GM12878 (cell line): ENCODE data around the gene DNAH1. TPM values are rescaled to one million over a fixed set of nuclear protein-coding genes. Genes with fewer than 3 reads are reported as not detected.

ENCODE experiments used
- ATAC-seq: fragments of 200-7000 bp; cut with Tn5 transposase; 3 replicates; pipeline ENCODE4 v1.9.1; 2020; ENCODE audit warnings: mild to moderate bottlenecking, moderate library complexity
- BruUV-seq: library from RNA; stranded (reverse); fragments of 400-500 nt; replicated peaks from 2 replicates; lab custom pipeline; 2021; lab: Mats Ljungman, UMichigan
- CTCF ChIA-PET: fragments of 300-600 bp; sonication (Branson Sonifier 250); formaldehyde crosslinking; extraction: SDS; loops from one replicate; lab custom pipeline; 2021; ENCODE audit warnings: inconsistent platforms; lab: Yijun Ruan, JAX
- POLR2A ChIA-PET: fragments of 350-600 bp; formaldehyde crosslinking; extraction: SDS; loops from one replicate; lab custom pipeline; 2021; ENCODE audit warnings: inconsistent platforms; lab: Charles Lee
- RAD21 ChIA-PET: fragments of 300-600 bp; sonication (Branson Sonifier 250); formaldehyde crosslinking; loops from one replicate; lab custom pipeline; 2023; ENCODE audit warnings: antibody characterized with exemption; ENCODE audit not compliant: unreplicated experiment; lab: Charles Lee
- SMC1A ChIA-PET: fragments of 300-600 bp; sonication (Branson Sonifier 250); formaldehyde crosslinking; loops from one replicate; lab custom pipeline; 2023; ENCODE audit not compliant: unreplicated experiment, uncharacterized antibody; lab: Charles Lee
- DNase-seq: peaks from one replicate; pipeline ENCODE4 v3.0.0-alpha.2; 2011; ENCODE audit warnings: low read depth, low spot score
- FAIRE-seq: peaks from 3 replicates; lab custom pipeline; 2011; peaks lifted over from hg19 to GRCh38; lab: Jason Lieb, UNC
- H2AFZ ChIP-seq: 2 replicates; pipeline ENCODE4 v1.6.0; 2011; ENCODE audit warnings: low read depth, low read length, control low read depth; ENCODE audit not compliant: control insufficient read depth
- H3K27ac ChIP-seq: 2 replicates; pipeline ENCODE4 v1.5.1; 2011; ENCODE audit warnings: control low read depth; ENCODE audit not compliant: control insufficient read depth, insufficient read depth
- H3K27me3 ChIP-seq, 2 experiments: replicated peaks in 1 of 2; 2 replicates each; pipeline versions ENCODE4 v1.6.0 to v1.6.1; 2011; ENCODE audit warnings: low read length in 1 of 2; ENCODE audit not compliant: control insufficient read depth in 2 of 2, insufficient read depth in 2 of 2
- H3K36me3 ChIP-seq, 2 experiments: 2 replicates each; pipeline ENCODE4 v1.5.1; 2011; ENCODE audit warnings: low read length in 1 of 2; ENCODE audit not compliant: control insufficient read depth in 2 of 2, insufficient read depth in 2 of 2
- H3K4me1 ChIP-seq: 2 replicates; pipeline ENCODE4 v1.6.1; 2011; ENCODE audit warnings: mild to moderate bottlenecking, low read length, moderate library complexity, mixed read lengths; ENCODE audit not compliant: control insufficient read depth, insufficient read depth
- H3K4me2 ChIP-seq: 2 replicates; pipeline ENCODE4 v1.6.0; 2011; ENCODE audit warnings: control low read depth; ENCODE audit not compliant: control insufficient read depth, insufficient read depth
- H3K4me3 ChIP-seq: fragments of 200-600 bp; sonication (generic); 2 replicates; pipeline ENCODE4 v1.5.1; 2016
- H3K79me2 ChIP-seq: 2 replicates; pipeline ENCODE4 v1.6.0; 2011; ENCODE audit warnings: low read length; ENCODE audit not compliant: control insufficient read depth, insufficient read depth
- H3K9ac ChIP-seq: 2 replicates; pipeline ENCODE4 v1.8.0; 2011; ENCODE audit warnings: low read length, control low read depth, mixed read lengths; ENCODE audit not compliant: control insufficient read depth, insufficient read depth
- H3K9me3 ChIP-seq: replicated peaks from 3 replicates; pipeline ENCODE4 v1.5.1; 2011; ENCODE audit warnings: mild to moderate bottlenecking, low read length; ENCODE audit not compliant: control insufficient read depth, insufficient read depth
- H4K20me1 ChIP-seq: 2 replicates; pipeline ENCODE4 v1.6.0; 2011; ENCODE audit not compliant: control insufficient read depth, insufficient read depth
- PML ChIP-seq: IDR thresholded peaks from 2 replicates; pipeline ENCODE4 v1.6.1; 2012; ENCODE audit warnings: low read length, inconsistent platforms
- POLR2A ChIP-seq: IDR thresholded peaks from 2 replicates; pipeline ENCODE4 v1.6.1; 2011; ENCODE audit warnings: low read depth, mild to moderate bottlenecking, low read length
- RELA ChIP-seq: fragments of 450-650 bp; IDR thresholded peaks from 2 replicates; pipeline ENCODE4 v1.8.0; 2014; ENCODE audit warnings: borderline replicate concordance; ENCODE audit not compliant: partially characterized antibody
- SREBF1 ChIP-seq: IDR thresholded peaks from 2 replicates; pipeline ENCODE4 v1.6.1; 2012; ENCODE audit warnings: mild to moderate bottlenecking, low read length
- TCF7 ChIP-seq: IDR thresholded peaks from 2 replicates; pipeline ENCODE4 v1.6.1; 2014; ENCODE audit warnings: antibody characterized with exemption, borderline replicate concordance
- YBX1 ChIP-seq: fragments of 450-650 bp; IDR thresholded peaks from 2 replicates; pipeline ENCODE4 v1.6.1; 2016; ENCODE audit warnings: antibody characterized with exemption
- ZSCAN29 ChIP-seq: fragments of 450-650 bp; IDR thresholded peaks from 2 replicates; pipeline ENCODE4 v1.6.1; 2017; ENCODE audit warnings: mild to moderate bottlenecking, moderate library complexity
- WGBS: methylation state at CpG from one replicate; pipeline ENCODE4 v1.1.6; 2016; ENCODE audit warnings: low lambda C conversion rate; ENCODE audit not compliant: insufficient replicate concordance, insufficient coverage; ENCODE audit errors: missing lambda C conversion rate; 5-methylcytosine and 5-hydroxymethylcytosine counted together
- in situ Hi-C: fragments of 300-500 bp; cut with MboI; formaldehyde crosslinking; loops from 9 replicates; pipeline ENCODE4 v1.14.3; 2018; ENCODE audit warnings: mixed read lengths
- intact Hi-C: fragments of 100-400 bp; cut with micrococcal nuclease; formaldehyde crosslinking; loops from one replicate; pipeline ENCODE4 v1.14.2; 2022; ENCODE audit not compliant: unreplicated experiment
- polyA plus RNA-seq, 11 experiments: library from polyadenylated mRNA; depleted of rRNA in 4 of 11; unstranded in 6 of 11; stranded (reverse) in 5 of 11; fragments of >200 nt; fragmentation: Nextera tagmentation in 4 of 11; fragmentation: Illumina TruSeq in 1 of 11; extraction: Ambion mirVana in 4 of 11; extraction: Trizol in 1 of 11; gene quantifications; 1 replicate in 1 of 11; 2 replicates in 10 of 11; pipeline versions ENCODE4 v1.2.1 to v1.2.3, GENCODE V29; 2011 to 2016; ENCODE audit warnings: inconsistent platforms in 2 of 11, missing spikeins in 2 of 11, low read depth in 1 of 11
- total RNA-seq, 4 experiments: library from RNA; depleted of rRNA in 3 of 4; stranded (reverse); fragments of >200 nt in 3 of 4; fragmentation: Illumina TruSeq in 1 of 4; extraction: Trizol in 1 of 4; gene quantifications; 2 replicates each; pipeline versions ENCODE4 v1.2.1 to v1.2.3, GENCODE V29; 2013 to 2021
- TF ChIP-seq, protein P1 (sequence below): fragments of 450-650 bp; IDR thresholded peaks from 2 replicates; pipeline ENCODE4 v1.6.1; 2017; ENCODE audit warnings: mild to moderate bottlenecking, low read depth, inconsistent platforms; ENCODE audit not compliant: poor library complexity, severe bottlenecking

Gene DNAH1
- total and polyA plus RNA-seq, 10 of the 15 experiments (the other 5 are each of a cell fraction or from before 2014, with no cell fraction given): 0.31 to 5.8 (median 2.7) TPM

- ChIA-PET POLR2A (interaction anchor here (0.7 to 1.1 kb wide), 2 partner anchors 18 to 410 kb away, joined by 3 read pairs; no protein-coding TSS in a partner anchor), RAD21 (interaction anchor here (1.2 to 5.7 kb wide), 6 partner anchors 8 to 58 kb away, joined by 3 to 52 read pairs (median 4); partner anchors contain the start of genes GLYCTK and TWF2)
- H2AFZ ChIP-seq: no peak overlapping the region
- H3K9me3 ChIP-seq: no peaks in the 10 kb centered on the region
- no peak overlapping the region for H3K9ac ChIP-seq
- 60% methylated on average over 10 of the region's 11 CpGs for WGBS
- H3K4me3 ChIP-seq: no peak overlapping the region
- H4K20me1 ChIP-seq: no peaks in the 10 kb centered on the region
- intact Hi-C loops (no loop called here), in situ Hi-C loops (no loop called here)
- H3K4me2 ChIP-seq: no peak overlapping the region
- no TSS peak for BruUV-seq
- H3K27ac ChIP-seq: no peak overlapping the region
- ATAC-seq (no peak), DNase-seq (no peak), FAIRE-seq (no peak)
- H3K27me3 ChIP-seq: no peaks in the 10 kb centered on the region
- H3K4me1 ChIP-seq: peaks cover 12% of the 10 kb centered on the region
- H3K79me2 ChIP-seq: no peaks in the 10 kb centered on the region
- peaks cover 0 to under 1% of the 10 kb centered on the region in 2 experiments; a peak in 2 of 4 replicates for H3K36me3 ChIP-seq
- TF ChIP-seq ZSCAN29 (no peak), TCF7 (no peak), PML (no peak), RELA (no peak), SREBF1 (no peak), POLR2A (peak; percentile 43; the same call in 1 of the 2 replicates), YBX1 (no peak)
- TF ChIP-seq, protein P1, sequence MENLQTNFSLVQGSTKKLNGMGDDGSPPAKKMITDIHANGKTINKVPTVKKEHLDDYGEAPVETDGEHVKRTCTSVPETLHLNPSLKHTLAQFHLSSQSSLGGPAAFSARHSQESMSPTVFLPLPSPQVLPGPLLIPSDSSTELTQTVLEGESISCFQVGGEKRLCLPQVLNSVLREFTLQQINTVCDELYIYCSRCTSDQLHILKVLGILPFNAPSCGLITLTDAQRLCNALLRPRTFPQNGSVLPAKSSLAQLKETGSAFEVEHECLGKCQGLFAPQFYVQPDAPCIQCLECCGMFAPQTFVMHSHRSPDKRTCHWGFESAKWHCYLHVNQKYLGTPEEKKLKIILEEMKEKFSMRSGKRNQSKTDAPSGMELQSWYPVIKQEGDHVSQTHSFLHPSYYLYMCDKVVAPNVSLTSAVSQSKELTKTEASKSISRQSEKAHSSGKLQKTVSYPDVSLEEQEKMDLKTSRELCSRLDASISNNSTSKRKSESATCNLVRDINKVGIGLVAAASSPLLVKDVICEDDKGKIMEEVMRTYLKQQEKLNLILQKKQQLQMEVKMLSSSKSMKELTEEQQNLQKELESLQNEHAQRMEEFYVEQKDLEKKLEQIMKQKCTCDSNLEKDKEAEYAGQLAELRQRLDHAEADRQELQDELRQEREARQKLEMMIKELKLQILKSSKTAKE: no peak
- TF ChIP-seq, all 136 proteins: peak for 1
- ChIA-PET CTCF (interaction anchor here (0.5 to 19.0 kb wide), 10 partner anchors 9 to 143 kb away, joined by 3 to 451 read pairs (median 4); partner anchors contain the start of gene GLYCTK), SMC1A (interaction anchor here (0.9 to 6.6 kb wide), 3 partner anchors 12 to 41 kb away, joined by 3 to 62 read pairs (median 6); no protein-coding TSS in a partner anchor)
Observed at GRCh38 chr3:52297242-52298148, 18.6 kb upstream of the DNAH1 start.
